Esophagus squamous epithelium (tissue), 4 donors: ENCODE data around the gene CCDC50.

Experiments used
- POLR2A ChIP-seq, 4 donors: fragments of 450-650 bp; IDR thresholded peaks; one replicate each; pipeline ENCODE4 v1.6.1; 2017; ENCODE audit warnings: antibody characterized with exemption in 4 of 4, mild to moderate bottlenecking in 4 of 4, moderate library complexity in 3 of 4
- TF ChIP-seq, protein P1 (sequence below), 6 experiments: fragments of 450-650 bp in 4 of 6; fragments of 200-600 bp in 2 of 6; sonication (generic) in 2 of 6; IDR thresholded peaks; one replicate each; pipeline ENCODE4 v1.5.1; 2016 to 2019; ENCODE audit warnings: antibody characterized with exemption in 6 of 6, mild to moderate bottlenecking in 4 of 6, moderate library complexity in 4 of 6

DNA sequence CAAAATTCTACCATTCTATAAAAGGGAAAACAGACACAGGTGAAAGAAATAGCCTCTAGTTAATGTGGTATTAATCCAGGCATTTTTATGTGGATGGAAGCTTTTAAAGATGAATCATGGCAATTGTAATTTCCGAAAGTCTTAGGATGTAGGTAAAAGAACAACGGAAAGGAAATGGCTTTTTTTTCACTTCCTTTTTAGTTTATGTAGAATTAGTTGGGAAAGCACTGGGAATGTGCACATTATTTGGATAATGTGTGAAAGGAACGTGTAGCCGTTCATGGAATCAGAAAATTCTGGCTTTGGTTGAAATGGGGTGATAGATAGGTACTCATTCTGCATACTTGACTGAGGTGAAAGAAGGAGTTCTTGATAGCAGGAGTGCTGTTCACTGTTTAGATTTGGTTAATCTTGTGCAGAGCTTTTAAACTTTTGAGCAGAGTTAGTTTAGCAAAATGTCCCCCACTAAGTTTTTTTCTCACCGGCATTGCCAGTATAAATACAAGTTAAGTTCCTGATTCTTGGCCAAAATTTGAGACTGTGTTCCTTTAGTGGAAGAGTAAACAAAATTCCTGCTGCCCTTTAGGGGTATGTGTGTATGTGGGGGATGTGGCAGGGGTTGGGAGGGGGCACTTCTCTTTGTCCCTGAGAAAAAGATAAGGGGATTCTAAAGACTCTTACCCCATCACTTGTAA is 21.3 kb downstream of the CCDC50 start:
- TF ChIP-seq, protein P1, sequence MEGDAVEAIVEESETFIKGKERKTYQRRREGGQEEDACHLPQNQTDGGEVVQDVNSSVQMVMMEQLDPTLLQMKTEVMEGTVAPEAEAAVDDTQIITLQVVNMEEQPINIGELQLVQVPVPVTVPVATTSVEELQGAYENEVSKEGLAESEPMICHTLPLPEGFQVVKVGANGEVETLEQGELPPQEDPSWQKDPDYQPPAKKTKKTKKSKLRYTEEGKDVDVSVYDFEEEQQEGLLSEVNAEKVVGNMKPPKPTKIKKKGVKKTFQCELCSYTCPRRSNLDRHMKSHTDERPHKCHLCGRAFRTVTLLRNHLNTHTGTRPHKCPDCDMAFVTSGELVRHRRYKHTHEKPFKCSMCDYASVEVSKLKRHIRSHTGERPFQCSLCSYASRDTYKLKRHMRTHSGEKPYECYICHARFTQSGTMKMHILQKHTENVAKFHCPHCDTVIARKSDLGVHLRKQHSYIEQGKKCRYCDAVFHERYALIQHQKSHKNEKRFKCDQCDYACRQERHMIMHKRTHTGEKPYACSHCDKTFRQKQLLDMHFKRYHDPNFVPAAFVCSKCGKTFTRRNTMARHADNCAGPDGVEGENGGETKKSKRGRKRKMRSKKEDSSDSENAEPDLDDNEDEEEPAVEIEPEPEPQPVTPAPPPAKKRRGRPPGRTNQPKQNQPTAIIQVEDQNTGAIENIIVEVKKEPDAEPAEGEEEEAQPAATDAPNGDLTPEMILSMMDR (IDR thresholded peaks at IDR 0.05), result no peak
- no peak for TF ChIP-seq POLR2A (IDR thresholded peaks at IDR 0.05)
